Neural cell (in vitro differentiated cells): Measurements from ENCODE around the gene POLDIP3.

Experiments
- EP300 ChIP-seq: fragments of 450-650 bp; conservative IDR thresholded peaks from 2 replicates; pipeline ENCODE4 v1.6.1; 2014; ENCODE audit warnings: antibody characterized with exemption, mild to moderate bottlenecking, moderate library complexity; ENCODE audit not compliant: poor library complexity, severe bottlenecking
- EZH2 ChIP-seq: fragments of 200-600, 300-800 bp; shearing (Covaris generic), sonication (generic); IDR thresholded peaks from 2 replicates; pipeline ENCODE4 v1.6.1; 2014; ENCODE audit warnings: antibody characterized with exemption, low read length, borderline replicate concordance, mild to moderate bottlenecking; ENCODE audit not compliant: insufficient read depth, poor library complexity, severe bottlenecking
- POLR2AphosphoS5 ChIP-seq: IDR thresholded peaks from 2 replicates; pipeline ENCODE4 v1.6.1; 2012
- TAF1 ChIP-seq: IDR thresholded peaks from 2 replicates; pipeline ENCODE4 v1.6.1; 2012; ENCODE audit warnings: low read depth
- TF ChIP-seq, protein P1 (sequence below): fragments of 450-650 bp; IDR thresholded peaks from 2 replicates; pipeline ENCODE4 v1.5.1; 2014; ENCODE audit warnings: antibody characterized with exemption, mild to moderate bottlenecking, moderate library complexity; ENCODE audit not compliant: poor library complexity, severe bottlenecking

- TF ChIP-seq TAF1 (no peak), EZH2 (no peak), POLR2AphosphoS5 (no peak), EP300 (no peak)
- TF ChIP-seq, protein P1, sequence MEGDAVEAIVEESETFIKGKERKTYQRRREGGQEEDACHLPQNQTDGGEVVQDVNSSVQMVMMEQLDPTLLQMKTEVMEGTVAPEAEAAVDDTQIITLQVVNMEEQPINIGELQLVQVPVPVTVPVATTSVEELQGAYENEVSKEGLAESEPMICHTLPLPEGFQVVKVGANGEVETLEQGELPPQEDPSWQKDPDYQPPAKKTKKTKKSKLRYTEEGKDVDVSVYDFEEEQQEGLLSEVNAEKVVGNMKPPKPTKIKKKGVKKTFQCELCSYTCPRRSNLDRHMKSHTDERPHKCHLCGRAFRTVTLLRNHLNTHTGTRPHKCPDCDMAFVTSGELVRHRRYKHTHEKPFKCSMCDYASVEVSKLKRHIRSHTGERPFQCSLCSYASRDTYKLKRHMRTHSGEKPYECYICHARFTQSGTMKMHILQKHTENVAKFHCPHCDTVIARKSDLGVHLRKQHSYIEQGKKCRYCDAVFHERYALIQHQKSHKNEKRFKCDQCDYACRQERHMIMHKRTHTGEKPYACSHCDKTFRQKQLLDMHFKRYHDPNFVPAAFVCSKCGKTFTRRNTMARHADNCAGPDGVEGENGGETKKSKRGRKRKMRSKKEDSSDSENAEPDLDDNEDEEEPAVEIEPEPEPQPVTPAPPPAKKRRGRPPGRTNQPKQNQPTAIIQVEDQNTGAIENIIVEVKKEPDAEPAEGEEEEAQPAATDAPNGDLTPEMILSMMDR = no peak
Observed at GRCh38 chr22:42549331-42550060, 65.2 kb downstream of the POLDIP3 start.
